Esophagus squamous epithelium (tissue), 5 donors: Measurements from ENCODE around the gene HDAC8. TPM values are rescaled to one million over a fixed set of nuclear protein-coding genes. Genes with fewer than 3 reads are reported as not detected.

ENCODE experiments used
- DNase-seq: peaks from one replicate; lab custom pipeline; 2025; lab: John Stamatoyannopoulos, UW
- H3K27ac ChIP-seq, 4 donors: fragments of 200-600 bp; sonication (generic); one replicate each; pipeline ENCODE4 v1.5.1; 2016 to 2019; ENCODE audit warnings: mild to moderate bottlenecking in 1 of 4
- H3K27me3 ChIP-seq, 4 donors: fragments of 200-600 bp; sonication (generic); 1 replicate in 3 of 4; 2 replicates in 1 of 4; pipeline versions ENCODE4 v1.5.1 to v1.6.0; 2017 to 2021; ENCODE audit warnings: antibody characterized with exemption in 1 of 4
- H3K36me3 ChIP-seq, 3 donors: fragments of 200-600 bp; sonication (generic); one replicate each; pipeline ENCODE4 v1.5.1; 2016 to 2019
- H3K4me1 ChIP-seq, 3 donors: fragments of 200-600 bp; sonication (generic); one replicate each; pipeline ENCODE4 v1.5.1; 2017 to 2019
- H3K4me3 ChIP-seq, 4 donors: fragments of 200-600 bp; sonication (generic); 1 replicate in 3 of 4; 2 replicates in 1 of 4; pipeline ENCODE4 v1.5.1; 2016 to 2019; ENCODE audit warnings: mild to moderate bottlenecking in 2 of 4, moderate library complexity in 1 of 4
- H3K9me3 ChIP-seq, 3 donors: fragments of 200-600 bp; sonication (generic); one replicate each; pipeline ENCODE4 v1.5.1; 2016 to 2019
- CTCF ChIP-seq, 6 experiments: fragments of 450-650 bp in 4 of 6; fragments of 200-600 bp in 2 of 6; sonication (generic) in 2 of 6; IDR thresholded peaks; one replicate each; pipeline ENCODE4 v1.5.1; 2016 to 2019; ENCODE audit warnings: antibody characterized with exemption in 6 of 6, mild to moderate bottlenecking in 4 of 6, moderate library complexity in 4 of 6
- POLR2A ChIP-seq, 4 donors: fragments of 450-650 bp; IDR thresholded peaks; one replicate each; pipeline ENCODE4 v1.6.1; 2017; ENCODE audit warnings: antibody characterized with exemption in 4 of 4, mild to moderate bottlenecking in 4 of 4, moderate library complexity in 3 of 4
- WGBS, 2 donors: methylation state at CpG; one replicate each; pipeline ENCODE4 v1.1.5; 2018; 5-methylcytosine and 5-hydroxymethylcytosine counted together
- intact Hi-C: fragments of 100-400 bp; cut with DNase I; formaldehyde crosslinking; loops from one replicate; pipeline ENCODE4 v1.15.0; 2022
- total RNA-seq, 4 donors: library from RNA; depleted of rRNA; stranded (reverse); fragments of >200 nt; gene quantifications; one replicate each; pipeline ENCODE4 v1.1.0, GENCODE V29; 2016
- donor health status: DM: yes; HTN: yes; CAD: no.

Gene HDAC8
- total RNA-seq, 4 donors from 2014 or later: 16.8 to 26.9 (median 18.0) TPM

GRCh38 chrX:72307646-72308051, 265.0 kb downstream of the HDAC8 start:
- H3K27me3 ChIP-seq: peaks cover 0 to 64% (median 30%) of the 10 kb centered on the region in 4 donors
- DNase-seq: no peak
- H3K27ac ChIP-seq: no peak overlapping the region
- WGBS, 2 donors: 30% methylated on average over 16 of the region's 17 CpGs; no CpG with 5 or more reads in 1 of the 2 donors
- no peaks in the 10 kb centered on the region for H3K9me3 ChIP-seq
- H3K36me3 ChIP-seq: no peaks in the 10 kb centered on the region
- TF ChIP-seq CTCF (IDR thresholded peaks at IDR 0.05) (no peak), POLR2A (IDR thresholded peaks at IDR 0.05) (no peak)
- H3K4me3 ChIP-seq: peak overlapping the region; percentile 34 to 67 (median 48)
- intact Hi-C loops: no loop called here
- peaks cover 20 to 44% (median 21%) of the 10 kb centered on the region in 3 donors for H3K4me1 ChIP-seq

- Histone ChIP-seq H3K4me3 (peak overlapping the region; percentile 34 to 67 (median 48)), H3K27me3 (peaks cover 0 to 70% (median 30%) of the 10 kb centered on the region in 4 donors), H3K27ac (no peak overlapping the region), H3K9me3 (no peaks in the 10 kb centered on the region), H3K4me1 (peaks cover 20 to 44% (median 21%) of the 10 kb centered on the region in 3 donors), H3K36me3 (no peaks in the 10 kb centered on the region)
- no peak for TF ChIP-seq CTCF (IDR thresholded peaks at IDR 0.05)
- no peak for TF ChIP-seq POLR2A (IDR thresholded peaks at IDR 0.05)
- DNase-seq: no peak
- WGBS, 2 donors: 0 to 5% methylated on average over 3 to 22 of the region's 56 CpGs
- intact Hi-C loops: no loop called here
Measured at GRCh38 chrX:72306851-72307645, 265.6 kb downstream of the HDAC8 start.

DNA sequence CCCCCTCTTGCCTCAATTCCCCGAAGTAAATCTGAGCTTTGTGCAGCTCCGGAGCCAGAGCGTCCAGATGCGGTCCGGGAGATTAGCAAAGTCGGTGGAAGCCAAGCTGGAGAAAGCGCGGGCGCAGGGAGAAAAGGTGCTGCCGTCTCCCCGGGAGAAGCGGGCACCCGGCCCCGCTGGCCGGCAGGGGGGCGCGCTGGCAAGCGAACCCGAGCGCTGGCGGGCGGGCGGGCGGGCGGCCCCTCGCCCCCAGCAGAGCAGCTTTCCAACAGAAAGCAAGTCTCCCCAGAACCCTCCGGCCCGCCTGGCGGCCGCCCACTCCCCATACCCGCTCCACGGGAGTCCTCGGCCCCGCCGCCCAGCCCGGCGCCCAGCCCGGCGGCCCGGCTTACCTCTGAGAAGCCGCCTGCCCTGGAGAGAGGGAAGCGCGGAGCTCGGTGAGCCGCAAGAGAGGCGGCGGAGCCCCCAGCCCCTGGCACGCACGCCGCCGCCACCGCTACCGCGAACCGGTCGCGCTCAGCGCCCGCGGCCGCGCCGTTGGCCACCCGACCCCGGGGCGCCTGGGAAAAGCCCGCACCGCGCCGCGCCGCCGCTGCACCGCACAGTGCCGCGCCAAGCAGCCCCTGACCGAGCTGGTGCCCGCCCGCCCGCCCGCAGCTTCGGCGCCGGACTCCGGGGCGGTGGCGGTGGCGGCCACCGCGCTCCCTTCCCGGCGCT, 266.4 kb downstream of the HDAC8 start:
- WGBS, 2 donors: 0% methylated on average over 4 to 6 of the region's 92 CpGs
- DNase-seq: no peak
- H3K27me3 ChIP-seq: peaks cover 0 to 76% (median 30%) of the 10 kb centered on the region in 4 donors

DNA sequence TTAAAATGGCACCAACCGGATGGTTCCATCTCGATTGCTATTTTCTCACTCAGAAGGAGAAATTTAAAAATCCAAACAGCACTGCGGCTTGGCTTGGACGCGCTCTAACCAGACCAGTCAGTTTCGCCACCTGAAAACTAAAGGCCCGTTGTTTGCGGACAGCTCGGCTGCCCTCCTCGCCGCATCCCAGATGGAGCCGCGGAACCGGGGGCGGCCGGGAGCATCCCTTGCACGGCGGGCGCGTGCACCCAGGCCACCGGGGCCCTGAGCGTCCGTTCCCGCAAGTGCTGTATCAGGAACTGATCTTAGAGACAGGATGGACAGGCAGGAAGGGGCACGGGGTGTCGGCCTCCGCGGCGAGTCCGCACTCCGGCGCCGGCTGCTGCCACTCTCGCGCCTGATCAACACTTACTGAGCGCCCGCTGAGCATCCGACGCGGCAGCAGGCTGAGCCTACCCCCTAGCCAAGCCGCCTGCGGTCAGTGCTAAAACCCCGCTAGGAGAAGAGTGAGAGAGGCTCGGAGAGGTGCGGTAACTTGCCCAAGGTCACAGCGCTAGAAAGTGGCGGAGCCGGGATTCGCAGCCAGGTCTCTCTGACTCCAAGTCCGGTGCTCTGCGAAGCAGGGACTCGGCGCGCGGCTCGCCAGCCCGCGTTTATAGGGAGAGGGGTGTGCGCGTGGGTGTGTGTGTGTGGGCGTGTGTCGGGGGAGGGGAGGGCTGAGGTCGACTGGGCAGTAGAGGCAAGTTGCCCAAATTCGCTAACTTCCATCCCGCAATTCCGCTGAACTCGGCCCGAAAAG, 267.2 kb downstream of the HDAC8 start, which contains the start of gene CITED1:
Gene CITED1 (minus strand): TSS at position 629 of the 799 bp plus-strand sequence. CDS start 3,045 bp downstream, outside the sequence.
- DNase-seq: no peak
- Histone ChIP-seq H3K9me3 (no peaks in the 10 kb centered on the region), H3K36me3 (no peaks in the 10 kb centered on the region), H3K27me3 (peaks cover 0 to 76% (median 31%) of the 10 kb centered on the region in 4 donors), H3K4me1 (peaks cover 20 to 44% (median 21%) of the 10 kb centered on the region in 3 donors), H3K27ac (no peak within 1 kb of the TSS), H3K4me3 (peak within 1 kb of the TSS; percentile 34 to 67 (median 48))
- intact Hi-C loops: no loop called here
- TF ChIP-seq POLR2A (IDR thresholded peaks at IDR 0.05) (no peak), CTCF (IDR thresholded peaks at IDR 0.05) (no peak)
- WGBS, 2 donors: 0 to 34% methylated on average over 8 to 11 of the region's 68 CpGs

More for the DNA sequence above, 266.4 kb downstream of the HDAC8 start:
- intact Hi-C loops: no loop called here
- Histone ChIP-seq H3K27ac (no peak overlapping the region), H3K36me3 (no peaks in the 10 kb centered on the region), H3K9me3 (no peaks in the 10 kb centered on the region), H3K4me1 (peaks cover 20 to 44% (median 21%) of the 10 kb centered on the region in 3 donors), H3K4me3 (peak overlapping the region; percentile 34 to 67 (median 48))
- no peak for TF ChIP-seq CTCF (IDR thresholded peaks at IDR 0.05)
- no peak for TF ChIP-seq POLR2A (IDR thresholded peaks at IDR 0.05)
